Upper lobe of right lung (tissue), 1 donor: ENCODE results near the gene CAMTA1. TPM values are rescaled to one million over a fixed set of nuclear protein-coding genes. Genes with fewer than 3 reads are reported as not detected.

Source experiments
- ATAC-seq: fragments of 200-7000 bp; cut with Tn5 transposase; one replicate; pipeline ENCODE4 v1.9.1; 2020; ENCODE audit warnings: mild to moderate bottlenecking, moderate library complexity
- DNase-seq: peaks from one replicate; pipeline ENCODE4 v3.0.0-alpha.2; 2020
- H3K27ac ChIP-seq: fragments of 200-600 bp; one replicate; pipeline ENCODE4 v1.8.0; 2022
- H3K27me3 ChIP-seq: fragments of 200-600 bp; one replicate; pipeline ENCODE4 v1.8.0; 2022; ENCODE audit warnings: mild to moderate bottlenecking
- H3K36me3 ChIP-seq: fragments of 200-600 bp; one replicate; pipeline ENCODE4 v1.8.0; 2022
- H3K4me1 ChIP-seq: fragments of 200-600 bp; one replicate; pipeline ENCODE4 v1.8.0; 2022
- H3K4me3 ChIP-seq: fragments of 200-600 bp; one replicate; pipeline ENCODE4 v1.8.0; 2022; ENCODE audit warnings: mild to moderate bottlenecking
- H3K9me3 ChIP-seq: fragments of 200-600 bp; one replicate; pipeline ENCODE4 v1.8.0; 2022
- CTCF ChIP-seq: fragments of 200-600 bp; IDR thresholded peaks from one replicate; pipeline ENCODE4 v1.8.0; 2022; ENCODE audit warnings: antibody characterized with exemption
- intact Hi-C: fragments of 100-400 bp; cut with DNase I; formaldehyde crosslinking; loops from one replicate; pipeline ENCODE4 v1.11.0; 2022
- total RNA-seq: library from RNA; stranded (reverse); fragmentation: NEBNext Ultra II Directional; extraction: Animal tissue kit (Norgen Biotek cat#: 25700); gene quantifications from one replicate; pipeline ENCODE4 v1.2.1, GENCODE V29; 2021
- donor health status: DM: no; HTN: yes; CAD: no; lungs with severe emphysema.

Gene CAMTA1
- total RNA-seq, 1 donor from 2014 or later: 63.4 TPM

GRCh38 chr1:7482077-7482476 is 696.8 kb downstream of the CAMTA1 start:
- DNase-seq: no peak
- intact Hi-C loops: no loop called here
- Histone ChIP-seq H3K36me3 (no peaks in the 10 kb centered on the region), H3K27ac (no peak overlapping the region), H3K4me1 (peaks cover 18% of the 10 kb centered on the region), H3K4me3 (no peak overlapping the region), H3K9me3 (no peaks in the 10 kb centered on the region), H3K27me3 (no peaks in the 10 kb centered on the region)
- ATAC-seq: no peak
- TF ChIP-seq CTCF: no peak

- Histone ChIP-seq H3K9me3 (no peaks in the 10 kb centered on the region), H3K27me3 (no peaks in the 10 kb centered on the region), H3K4me1 (peaks cover 14% of the 10 kb centered on the region), H3K36me3 (no peaks in the 10 kb centered on the region), H3K27ac (no peak overlapping the region), H3K4me3 (no peak overlapping the region)
- TF ChIP-seq CTCF: no peak
- DNase-seq (no peak), ATAC-seq (no peak)
- intact Hi-C loops: no loop called here
Observed at GRCh38 chr1:7482772-7483495, 697.7 kb downstream of the CAMTA1 start.

- no peaks in the 10 kb centered on the region for H3K9me3 ChIP-seq
- no peaks in the 10 kb centered on the region for H3K36me3 ChIP-seq
- ATAC-seq: no peak
- DNase-seq: no peak
- H3K27me3 ChIP-seq: no peaks in the 10 kb centered on the region
- TF ChIP-seq CTCF: no peak
- H3K4me3 ChIP-seq: no peak overlapping the region
- H3K4me1 ChIP-seq: peaks cover 5% of the 10 kb centered on the region
- intact Hi-C loops: no loop called here
- no peak overlapping the region for H3K27ac ChIP-seq
Observed at GRCh38 chr1:7483634-7484383, 698.6 kb downstream of the CAMTA1 start.

GRCh38 chr1:7485086-7485780 is 700.0 kb downstream of the CAMTA1 start:
- no peak for TF ChIP-seq CTCF
- Histone ChIP-seq H3K27me3 (no peaks in the 10 kb centered on the region), H3K4me1 (peaks cover 9% of the 10 kb centered on the region), H3K9me3 (no peaks in the 10 kb centered on the region), H3K36me3 (no peaks in the 10 kb centered on the region), H3K27ac (no peak overlapping the region), H3K4me3 (no peak overlapping the region)
- no peak for DNase-seq
- intact Hi-C loops: no loop called here
- ATAC-seq: no peak

- ATAC-seq: no peak
- intact Hi-C loops: no loop called here
Observed at GRCh38 chr1:7485826-7486225, 700.6 kb downstream of the CAMTA1 start.

More at GRCh38 chr1:7485826-7486225, 700.6 kb downstream of the CAMTA1 start:
- TF ChIP-seq CTCF: no peak
- DNase-seq: no peak
- no peak overlapping the region for H3K27ac ChIP-seq
- no peaks in the 10 kb centered on the region for H3K27me3 ChIP-seq
- H3K36me3 ChIP-seq: no peaks in the 10 kb centered on the region
- peaks cover 13% of the 10 kb centered on the region for H3K4me1 ChIP-seq
- H3K9me3 ChIP-seq: no peaks in the 10 kb centered on the region
- no peak overlapping the region for H3K4me3 ChIP-seq
